HCT116 (cell line): ENCODE results near the gene CACNA1C.

ENCODE experiments used
- CEBPB ChIP-seq: IDR thresholded peaks from 2 replicates; pipeline ENCODE4 v1.6.1; 2012; ENCODE audit warnings: low read depth
- CTCF ChIP-seq, 3 experiments: fragments of 200-600 bp in 1 of 3; sonication (generic) in 1 of 3; IDR thresholded peaks in 2 of 3; conservative IDR thresholded peaks in 1 of 3; 2 replicates each; pipeline ENCODE4 v1.5.1; 2012 to 2017; ENCODE audit warnings: low read depth in 2 of 3, low read length in 2 of 3, antibody characterized with exemption in 1 of 3, borderline replicate concordance in 1 of 3, control low read depth in 1 of 3, mild to moderate bottlenecking in 1 of 3, mixed read lengths in 1 of 3, mixed run types in 1 of 3, moderate library complexity in 1 of 3; ENCODE audit not compliant: insufficient read depth in 1 of 3
- ELF1 ChIP-seq: IDR thresholded peaks from 2 replicates; pipeline ENCODE4 v1.6.1; 2012; ENCODE audit warnings: low read depth, borderline replicate concordance
- EZH2 ChIP-seq: fragments of 200-600 bp; sonication (generic); IDR thresholded peaks from 2 replicates; pipeline ENCODE4 v1.6.1; 2017; ENCODE audit warnings: antibody characterized with exemption, mixed run types
- JUND ChIP-seq: IDR thresholded peaks from 2 replicates; pipeline ENCODE4 v1.6.1; 2012
- POLR2A ChIP-seq: IDR thresholded peaks from 2 replicates; pipeline ENCODE4 v1.7.0; 2011; ENCODE audit warnings: borderline replicate concordance; ENCODE audit not compliant: insufficient read depth, insufficient read length; ENCODE audit errors: extremely low read depth
- POLR2AphosphoS5 ChIP-seq: IDR thresholded peaks from 2 replicates; pipeline ENCODE4 v1.6.1; 2011; ENCODE audit warnings: mild to moderate bottlenecking, low read depth, low read length, moderate library complexity
- SP1 ChIP-seq: IDR thresholded peaks from 2 replicates; pipeline ENCODE4 v1.6.1; 2012; ENCODE audit warnings: low read depth
- TCF7L2 ChIP-seq: IDR thresholded peaks from 2 replicates; pipeline ENCODE4 v1.7.0; 2011; ENCODE audit warnings: borderline replicate concordance, inconsistent platforms; ENCODE audit not compliant: insufficient read depth, insufficient read length; ENCODE audit errors: extremely low read depth
- ZNF274 ChIP-seq: fragments of 200-500 bp; sonication (Bioruptor generic); IDR thresholded peaks from 2 replicates; pipeline ENCODE4 v1.6.1; 2014; ENCODE audit warnings: mild to moderate bottlenecking, low read depth, low read length, inconsistent platforms

DNA sequence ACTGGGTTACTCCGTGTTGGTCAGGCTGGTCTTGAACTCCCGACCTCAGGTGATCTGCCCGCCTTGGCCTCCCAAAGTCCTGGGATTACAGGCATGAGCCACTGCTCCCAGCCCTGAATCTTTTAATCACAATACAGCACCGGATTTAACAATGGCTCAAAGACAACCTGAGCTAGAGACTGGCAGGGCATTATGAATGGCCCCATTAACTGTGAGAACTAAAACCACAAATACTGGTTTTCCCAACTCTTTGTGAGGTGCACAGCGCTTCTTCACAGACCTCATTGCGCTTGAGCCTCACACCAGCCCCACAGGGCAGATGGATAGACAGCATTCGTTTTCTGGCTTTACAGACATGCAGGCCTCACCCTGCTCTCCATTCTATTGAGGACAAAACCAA lies 634.9 kb downstream of the CACNA1C start:
- TF ChIP-seq CTCF (IDR thresholded peaks at IDR 0.05 in 2 of 3, conservative IDR thresholded peaks at IDR 0.05 in 1 of 3; ENCODE audit: borderline replicate concordance in 1 of 3, insufficient read depth in 1 of 3, low read depth in 2 of 3, low read length in 2 of 3), result no peak
- no peak for TF ChIP-seq POLR2A
- TF ChIP-seq TCF7L2, result no peak
- TF ChIP-seq SP1, result no peak
- no peak for TF ChIP-seq EZH2
- no peak for TF ChIP-seq POLR2AphosphoS5
- TF ChIP-seq CEBPB, result no peak
- TF ChIP-seq JUND, result no peak
- no peak for TF ChIP-seq ELF1
- TF ChIP-seq ZNF274, result no peak
